IMR-90 (cell line): ENCODE results near the gene C1QTNF12. TPM values are rescaled to one million over a fixed set of nuclear protein-coding genes. Genes with fewer than 3 reads are reported as not detected.
A peak's percentile ranks its signal among the peaks of the same experiment; 100 is the strongest.

Source experiments
- ATAC-seq: fragments of 200-7000 bp; cut with Tn5 transposase; 2 replicates; pipeline ENCODE4 v1.9.1; 2020; ENCODE audit warnings: low read depth, mild to moderate bottlenecking, moderate library complexity
- BruUV-seq: library from RNA; stranded (reverse); fragments of 400-500 nt; replicated peaks from 2 replicates; lab custom pipeline; 2021; lab: Mats Ljungman, UMichigan
- CTCF ChIA-PET: fragments of 300-600 bp; formaldehyde crosslinking; extraction: SDS; loops from one replicate; lab custom pipeline; 2021; ENCODE audit warnings: antibody characterized with exemption; lab: Yijun Ruan, JAX
- POLR2A ChIA-PET: fragments of 300-600 bp; sonication (Branson Sonifier 250); formaldehyde crosslinking; loops from one replicate; lab custom pipeline; 2022; ENCODE audit warnings: antibody characterized with exemption; ENCODE audit not compliant: unreplicated experiment; lab: Charles Lee
- DNase-seq: peaks from one replicate; pipeline ENCODE4 v3.0.0; 2013
- H2AFZ ChIP-seq: replicated peaks from 2 replicates; pipeline ENCODE3; 2013; ENCODE audit warnings: low read length, mild to moderate bottlenecking; ENCODE audit not compliant: poor library complexity
- H2AK5ac ChIP-seq: 2 replicates; pipeline ENCODE4 v1.6.1; 2013; ENCODE audit warnings: low read depth, low read length, inconsistent platforms
- H2AK9ac ChIP-seq: replicated peaks from 2 replicates; pipeline ENCODE3; 2013; ENCODE audit warnings: mild to moderate bottlenecking, low read depth, low read length, moderate library complexity; ENCODE audit not compliant: poor library complexity
- H2BK120ac ChIP-seq: 2 replicates; pipeline ENCODE4 v1.6.1; 2013; ENCODE audit warnings: low read depth, low read length, inconsistent platforms
- H2BK15ac ChIP-seq: 3 replicates; pipeline ENCODE4 v1.6.1; 2013; ENCODE audit warnings: low read depth, low read length, inconsistent platforms
- H2BK20ac ChIP-seq: 2 replicates; pipeline ENCODE4 v1.6.1; 2013; ENCODE audit warnings: low read depth, mild to moderate bottlenecking, inconsistent platforms, low read length, moderate library complexity
- H2BK5ac ChIP-seq: 2 replicates; pipeline ENCODE4 v1.6.1; 2013; ENCODE audit warnings: mild to moderate bottlenecking, low read depth, low read length, inconsistent platforms; ENCODE audit not compliant: poor library complexity, severe bottlenecking
- H3K14ac ChIP-seq: replicated peaks from 2 replicates; pipeline ENCODE4 v1.6.1; 2013; ENCODE audit warnings: low read depth, low read length, inconsistent platforms
- H3K18ac ChIP-seq: 2 replicates; pipeline ENCODE4 v1.6.1; 2013; ENCODE audit warnings: low read depth, low read length, control low read depth
- H3K23ac ChIP-seq: 2 replicates; pipeline ENCODE4 v1.6.1; 2013; ENCODE audit warnings: low read depth, low read length, inconsistent platforms
- H3K27ac ChIP-seq: 2 replicates; pipeline ENCODE4 v1.5.1; 2013; ENCODE audit warnings: mild to moderate bottlenecking, control low read depth, low read length; ENCODE audit not compliant: insufficient read depth
- H3K27me3 ChIP-seq: 2 replicates; pipeline ENCODE4 v1.6.1; 2013; ENCODE audit warnings: low read length; ENCODE audit not compliant: control insufficient read depth, insufficient read depth
- H3K36me3 ChIP-seq: 2 replicates; pipeline ENCODE4 v1.6.1; 2013; ENCODE audit warnings: low read length, mixed read lengths; ENCODE audit not compliant: control insufficient read depth, insufficient read depth
- H3K4ac ChIP-seq: 2 replicates; pipeline ENCODE4 v1.6.1; 2013; ENCODE audit warnings: low read depth, low read length, inconsistent platforms
- H3K4me1 ChIP-seq: 2 replicates; pipeline ENCODE4 v1.6.1; 2013; ENCODE audit warnings: low read length, mixed read lengths; ENCODE audit not compliant: control insufficient read depth, insufficient read depth
- H3K4me2 ChIP-seq: 2 replicates; pipeline ENCODE4 v1.6.1; 2013; ENCODE audit warnings: low read depth, mild to moderate bottlenecking, control low read depth, low read length, moderate library complexity
- H3K4me3 ChIP-seq: 2 replicates; pipeline ENCODE4 v1.5.1; 2013; ENCODE audit warnings: low read depth, mild to moderate bottlenecking, control low read depth, low read length, moderate library complexity; ENCODE audit not compliant: insufficient read depth
- H3K56ac ChIP-seq: 2 replicates; pipeline ENCODE4 v1.6.1; 2013; ENCODE audit warnings: low read length, inconsistent platforms; ENCODE audit not compliant: insufficient read depth; ENCODE audit errors: extremely low read depth
- H3K79me1 ChIP-seq, 2 experiments: 2 replicates each; pipeline ENCODE4 v1.6.1; 2013; ENCODE audit warnings: low read length in 2 of 2, inconsistent platforms in 1 of 2, low read depth in 1 of 2
- H3K9ac ChIP-seq: 2 replicates; pipeline ENCODE4 v1.6.1; 2013; ENCODE audit warnings: low read depth, low read length, control low read depth
- H3K9me1 ChIP-seq: 2 replicates; pipeline ENCODE4 v1.6.1; 2013; ENCODE audit warnings: low read length, inconsistent platforms; ENCODE audit not compliant: insufficient read depth
- H3K9me3 ChIP-seq: 2 replicates; pipeline ENCODE4 v1.6.1; 2013; ENCODE audit warnings: low read length; ENCODE audit not compliant: control insufficient read depth, insufficient read depth
- H4K20me1 ChIP-seq: 2 replicates; pipeline ENCODE4 v1.6.1; 2013; ENCODE audit warnings: low read length, inconsistent platforms; ENCODE audit not compliant: insufficient read depth
- H4K5ac ChIP-seq: 2 replicates; pipeline ENCODE4 v1.6.1; 2013; ENCODE audit warnings: mild to moderate bottlenecking, low read depth, low read length, control low read depth
- H4K8ac ChIP-seq, 2 experiments: 2 replicates each; pipeline ENCODE4 v1.6.1; 2013; ENCODE audit warnings: low read depth in 2 of 2, low read length in 2 of 2, control low read depth in 1 of 2, inconsistent platforms in 1 of 2
- H4K91ac ChIP-seq: 2 replicates; pipeline ENCODE4 v1.6.1; 2013; ENCODE audit warnings: low read depth, low read length, inconsistent platforms; ENCODE audit not compliant: insufficient read depth
- CHD1 ChIP-seq: IDR thresholded peaks from 2 replicates; pipeline ENCODE4 v1.6.1; 2012; ENCODE audit warnings: low read depth, low read length, improper control_type of control experiment
- ELK1 ChIP-seq: fragments of 150-350 bp; IDR thresholded peaks from 2 replicates; pipeline ENCODE4 v1.6.1; 2016; ENCODE audit warnings: low read depth, mild to moderate bottlenecking, low read length, moderate library complexity, borderline replicate concordance
- FOS ChIP-seq: fragments of 150-350 bp; IDR thresholded peaks from 2 replicates; pipeline ENCODE4 v1.6.1; 2016; ENCODE audit warnings: low read depth, low read length
- POLR2A ChIP-seq: IDR thresholded peaks from 2 replicates; pipeline ENCODE4 v1.6.1; 2012; ENCODE audit warnings: mild to moderate bottlenecking, low read depth, low read length
- RAD21 ChIP-seq: IDR thresholded peaks from 2 replicates; pipeline ENCODE4 v1.6.1; 2012; ENCODE audit warnings: low read length, improper control_type of control experiment
- RCOR1 ChIP-seq: IDR thresholded peaks from 2 replicates; pipeline ENCODE4 v1.6.1; 2012; ENCODE audit warnings: mild to moderate bottlenecking, low read length, improper control_type of control experiment; ENCODE audit not compliant: insufficient replicate concordance
- RFX5 ChIP-seq: IDR thresholded peaks from 2 replicates; pipeline ENCODE4 v1.8.0; 2012; ENCODE audit warnings: low read depth, mild to moderate bottlenecking, low read length, moderate library complexity
- SMC3 ChIP-seq: fragments of 150-350 bp; IDR thresholded peaks from 2 replicates; pipeline ENCODE4 v1.6.1; 2016; ENCODE audit warnings: low read depth, mild to moderate bottlenecking, antibody characterized with exemption, low read length, moderate library complexity
- WGBS, 2 experiments: methylation state at CpG; one replicate each; pipeline versions ENCODE4 v1.1.5 to v1.1.7; 2013; ENCODE audit warnings: missing lambda C conversion rate in 2 of 2; ENCODE audit not compliant: insufficient read length in 1 of 2; ENCODE audit errors: extremely low coverage in 2 of 2; 5-methylcytosine and 5-hydroxymethylcytosine counted together
- dilution Hi-C: fragments of 300-500 bp; cut with HindIII; formaldehyde crosslinking; loops from one replicate; pipeline ENCODE4 v1.14.3; 2018; ENCODE audit warnings: low sequenced_read_pairs; ENCODE audit not compliant: unreplicated experiment
- in situ Hi-C: fragments of 300-500 bp; cut with MboI; formaldehyde crosslinking; loops from 3 replicates; pipeline ENCODE4 v1.14.3; 2019; ENCODE audit warnings: low sequenced_read_pairs, inconsistent platforms, mixed read lengths
- intact Hi-C: fragments of 100-400 bp; cut with micrococcal nuclease; formaldehyde crosslinking; loops from 2 replicates; pipeline ENCODE4 v1.10.0; 2022
- polyA plus RNA-seq, 3 experiments: library from polyadenylated mRNA; depleted of rRNA; stranded (reverse); fragments of >200 nt; gene quantifications; 2 replicates each; pipeline ENCODE4 v1.2.3, GENCODE V29; 2012; ENCODE audit warnings: low replicate concordance in 1 of 3
- total RNA-seq: library from RNA; depleted of rRNA; stranded (reverse); fragments of >200 nt; gene quantifications from 2 replicates; pipeline ENCODE4 v1.2.3, GENCODE V29; 2012

C1QTNF12 gene
- total and polyA plus RNA-seq, 2 of the 4 experiments (the other 2 are of a cell fraction) = 0.36 to 1.1 TPM

- Histone ChIP-seq H2AK5ac (peak overlapping the region; percentile 84; the same call in 1 of the 2 replicates), H2AK9ac (no peak overlapping the region), H2AFZ (no peak overlapping the region), H3K9me1 (peaks cover 25% of the 10 kb centered on the region), H3K4ac (peak overlapping the region; percentile 65; the same call in 1 of the 2 replicates), H2BK120ac (no peak overlapping the region), H3K27me3 (no peaks in the 10 kb centered on the region), H3K79me1 (peaks cover 26 to 79% of the 10 kb centered on the region in 2 experiments), H3K27ac (no peak overlapping the region), H4K5ac (no peak overlapping the region), H3K18ac (no peak overlapping the region), H3K4me2 (no peak overlapping the region), H4K20me1 (peaks cover 10% of the 10 kb centered on the region), H3K4me1 (peaks cover 33% of the 10 kb centered on the region), H3K23ac (no peak overlapping the region), H4K8ac (no peak overlapping the region), H3K36me3 (peaks cover 68% of the 10 kb centered on the region), H3K56ac (no peak overlapping the region), H2BK5ac (peak overlapping the region; percentile 73), H2BK15ac (no peak overlapping the region), H4K91ac (no peak overlapping the region), H3K14ac (no peak overlapping the region), H3K4me3 (no peak overlapping the region), H3K9ac (no peak overlapping the region), H2BK20ac (no peak overlapping the region), H3K9me3 (no peaks in the 10 kb centered on the region)
- dilution Hi-C loops (no loop called here), intact Hi-C loops (no loop called here), in situ Hi-C loops (no loop called here)
- no peak for DNase-seq
- 97% methylated on average over 5 of the region's 18 CpGs; no CpG with 5 or more reads in 1 of the 2 experiments for WGBS, 2 experiments
- CTCF ChIA-PET = no interaction called here
- BruUV-seq = no TSS peak
- TF ChIP-seq ELK1 = no peak
- TF ChIP-seq FOS = no peak
- no peak for TF ChIP-seq RAD21
- TF ChIP-seq SMC3 = no peak
- TF ChIP-seq RFX5 = no peak
- no peak for TF ChIP-seq POLR2A
- TF ChIP-seq CHD1 = no peak
- TF ChIP-seq RCOR1 = no peak
- POLR2A ChIA-PET = no interaction called here
- no peak for ATAC-seq
These were observed 13.0 kb upstream of the C1QTNF12 start for GRCh38 chr1:1259540-1259939.
